Measurements from ENCODE around the gene CLTCL1. TPM values are rescaled to one million over a fixed set of nuclear protein-coding genes. Genes with fewer than 3 reads are reported as not detected.
"Not testable (repeated sequence)": the region's sequence is repeated elsewhere in the genome, so short reads cannot be mapped to it uniquely, and the experiment has no call there.

CLTCL1 gene
- total RNA-seq, 1 experiment from 2014 or later, result 5.3 TPM

- in situ Hi-C loops (cut with HindIII; ENCODE audit: low pct_unique_long_range_greater_than_20kb, low sequenced_read_pairs), result no loop called here
Measured at GRCh38 chr22:19208287-19208847, 83.2 kb downstream of the CLTCL1 start.

DNA sequence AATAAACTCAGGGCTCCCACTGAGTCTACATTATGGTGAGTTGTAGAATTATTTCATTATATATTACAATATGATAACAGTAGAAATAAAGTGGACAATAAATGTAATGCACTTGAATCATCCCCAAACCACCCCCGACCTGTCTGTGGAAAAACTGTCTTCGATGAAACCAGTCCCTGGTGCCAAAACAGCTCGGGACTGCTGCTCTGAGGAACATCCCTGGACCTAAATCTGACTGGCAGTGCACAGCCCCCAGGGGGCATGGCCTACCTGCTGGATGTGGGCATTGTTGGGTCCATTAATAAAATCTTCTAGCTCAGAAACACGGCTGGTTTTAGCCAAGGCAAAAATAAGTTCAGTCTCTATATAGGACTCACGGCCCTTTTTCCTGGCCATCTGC lies 83.6 kb downstream of the CLTCL1 start:
- no peak for DNase-seq (ENCODE audit: low read depth, low spot score)
- in situ Hi-C loops (cut with HindIII; ENCODE audit: low pct_unique_long_range_greater_than_20kb, low sequenced_read_pairs), result no loop called here

More at GRCh38 chr22:19208287-19208847, 83.2 kb downstream of the CLTCL1 start:
- no peak for DNase-seq (ENCODE audit: low read depth, low spot score)

DNA sequence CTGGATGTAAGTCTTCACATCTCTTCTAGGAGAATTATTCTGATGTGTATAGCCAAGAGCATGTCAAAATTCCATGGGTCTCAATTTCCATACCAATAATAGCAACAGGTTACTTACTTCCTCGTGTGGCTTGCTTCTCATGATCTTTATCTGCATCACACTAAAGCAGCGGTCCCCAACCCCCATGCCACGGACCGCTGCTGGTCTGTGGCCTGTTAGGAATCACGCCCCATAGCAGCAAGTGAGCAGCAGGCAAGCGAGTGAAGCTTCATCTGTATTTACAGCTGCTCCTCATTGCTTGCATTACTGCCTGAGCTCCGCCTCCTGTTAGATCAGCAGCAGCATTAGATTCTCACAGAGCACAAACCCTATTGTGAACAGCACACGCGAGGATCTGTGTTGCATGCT lies 84.1 kb downstream of the CLTCL1 start:
- no peak for DNase-seq (ENCODE audit: low read depth, low spot score)
- in situ Hi-C loops (cut with HindIII; ENCODE audit: low pct_unique_long_range_greater_than_20kb, low sequenced_read_pairs), result no loop called here

DNA sequence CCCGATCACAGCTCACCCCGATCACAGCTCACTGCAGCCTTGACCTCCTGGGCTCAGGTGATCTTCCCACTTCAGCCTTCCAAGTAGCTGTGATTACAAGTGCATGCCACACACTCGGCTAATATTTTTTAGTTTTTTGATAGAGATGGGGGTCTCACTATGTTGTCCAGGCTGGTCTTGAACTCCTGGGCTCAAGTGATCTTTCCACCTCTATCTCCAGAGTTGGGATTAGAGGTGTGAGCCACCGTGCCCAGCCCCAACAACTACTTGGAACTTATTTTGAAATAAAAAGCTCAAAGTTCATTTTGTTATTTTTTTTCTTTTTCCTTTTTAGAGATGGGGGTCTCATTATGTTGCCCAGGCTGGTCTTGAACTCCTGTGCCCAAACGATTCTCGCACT lies 85.2 kb downstream of the CLTCL1 start:
- in situ Hi-C loops (cut with HindIII; ENCODE audit: low pct_unique_long_range_greater_than_20kb, low sequenced_read_pairs), result no loop called here
- DNase-seq (ENCODE audit: low read depth, low spot score), result no peak

- DNase-seq (ENCODE audit: low read depth, low spot score), result no peak
- in situ Hi-C loops (cut with HindIII; ENCODE audit: low pct_unique_long_range_greater_than_20kb, low sequenced_read_pairs), result no loop called here
Measured at GRCh38 chr22:19204640-19205039, 86.9 kb downstream of the CLTCL1 start.

DNA sequence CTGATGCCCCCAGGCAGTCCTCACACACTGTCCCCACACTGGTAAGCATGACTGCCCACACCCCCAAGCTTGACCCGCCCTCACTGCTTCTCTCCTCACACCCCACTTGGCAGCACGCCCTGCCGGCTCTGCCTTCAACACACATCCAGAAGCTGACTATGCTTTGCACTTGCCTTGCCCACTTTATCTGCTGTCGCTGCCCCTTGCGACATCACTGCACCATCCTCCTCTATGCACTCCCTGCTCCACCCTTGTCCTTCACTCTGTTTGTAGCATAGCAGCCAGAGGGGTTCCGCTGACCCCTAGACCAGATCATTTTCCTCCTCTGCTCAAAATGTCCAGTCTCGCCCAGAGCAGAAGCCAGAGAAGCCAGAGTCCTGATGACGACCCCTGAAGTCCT lies 87.7 kb downstream of the CLTCL1 start:
- in situ Hi-C loops (cut with HindIII; ENCODE audit: low pct_unique_long_range_greater_than_20kb, low sequenced_read_pairs), result no loop called here
- DNase-seq (ENCODE audit: low read depth, low spot score), result no peak

DNA sequence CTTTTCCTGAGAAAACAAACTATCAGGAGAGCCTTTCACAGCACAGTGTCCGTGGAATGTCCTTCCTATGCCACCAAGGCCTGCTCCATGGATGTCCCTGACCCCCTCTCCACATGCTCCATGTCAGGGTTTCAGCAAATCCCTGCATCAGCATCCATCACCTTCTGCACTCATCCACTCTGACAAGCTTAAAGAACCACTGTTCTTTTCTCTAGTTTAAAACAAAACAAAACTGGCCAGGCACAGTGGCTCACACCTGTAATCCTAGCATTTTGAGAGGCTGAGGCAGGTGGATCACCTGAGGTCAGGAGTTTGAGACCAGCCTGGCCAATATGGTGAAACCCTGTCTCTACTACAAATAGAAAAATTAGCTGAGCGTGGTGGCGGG lies 88.7 kb downstream of the CLTCL1 start:
- in situ Hi-C loops (cut with HindIII; ENCODE audit: low pct_unique_long_range_greater_than_20kb, low sequenced_read_pairs), result not testable (repeated sequence)

DNA sequence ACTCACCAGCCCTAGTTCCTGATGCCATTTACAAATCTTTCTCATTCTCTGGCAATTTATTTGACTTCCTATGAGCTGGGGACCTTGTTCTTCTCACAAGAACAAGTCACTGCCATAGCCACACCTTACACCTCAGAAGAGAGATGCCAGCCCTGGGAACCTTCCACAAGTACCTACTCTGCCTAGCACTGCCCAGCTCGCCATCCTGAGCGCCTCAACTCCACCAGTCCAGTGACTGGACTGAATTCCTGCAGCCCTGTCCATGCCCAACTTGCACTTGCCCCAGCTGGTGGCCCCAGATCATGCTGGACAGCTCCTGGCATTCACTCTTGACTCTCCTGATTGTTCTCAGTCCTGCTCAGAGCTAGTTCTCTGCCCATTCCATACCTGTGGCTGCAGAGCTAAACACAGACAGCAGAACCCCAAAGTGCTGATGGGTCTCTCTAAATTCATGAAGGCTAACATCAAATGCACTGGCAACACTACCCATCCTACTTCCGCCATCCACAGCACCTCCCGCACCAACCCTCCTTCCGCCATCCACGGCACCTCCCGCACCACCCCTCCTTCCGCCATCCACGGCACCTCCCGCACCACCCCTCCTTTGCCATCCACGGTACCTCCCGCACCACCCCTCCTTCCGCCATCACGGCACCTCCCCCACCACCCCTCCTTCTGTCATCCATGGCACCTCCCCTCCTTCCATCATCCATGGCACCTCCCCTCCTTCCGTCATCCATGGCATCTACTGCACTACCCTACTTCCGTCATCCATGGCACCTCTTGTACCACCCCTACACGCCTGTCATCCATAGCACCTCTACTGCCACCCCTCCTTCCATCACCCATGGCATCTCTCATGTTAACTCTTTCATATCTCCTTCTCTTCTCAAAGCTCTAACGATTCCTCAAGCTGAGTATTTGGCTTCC lies 89.4 kb downstream of the CLTCL1 start:
- in situ Hi-C loops (cut with HindIII; ENCODE audit: low pct_unique_long_range_greater_than_20kb, low sequenced_read_pairs), result no loop called here
- no peak for DNase-seq (ENCODE audit: low read depth, low spot score)

More for the DNA sequence above, 88.7 kb downstream of the CLTCL1 start:
- not testable (repeated sequence) for DNase-seq (ENCODE audit: low read depth, low spot score)

DNA sequence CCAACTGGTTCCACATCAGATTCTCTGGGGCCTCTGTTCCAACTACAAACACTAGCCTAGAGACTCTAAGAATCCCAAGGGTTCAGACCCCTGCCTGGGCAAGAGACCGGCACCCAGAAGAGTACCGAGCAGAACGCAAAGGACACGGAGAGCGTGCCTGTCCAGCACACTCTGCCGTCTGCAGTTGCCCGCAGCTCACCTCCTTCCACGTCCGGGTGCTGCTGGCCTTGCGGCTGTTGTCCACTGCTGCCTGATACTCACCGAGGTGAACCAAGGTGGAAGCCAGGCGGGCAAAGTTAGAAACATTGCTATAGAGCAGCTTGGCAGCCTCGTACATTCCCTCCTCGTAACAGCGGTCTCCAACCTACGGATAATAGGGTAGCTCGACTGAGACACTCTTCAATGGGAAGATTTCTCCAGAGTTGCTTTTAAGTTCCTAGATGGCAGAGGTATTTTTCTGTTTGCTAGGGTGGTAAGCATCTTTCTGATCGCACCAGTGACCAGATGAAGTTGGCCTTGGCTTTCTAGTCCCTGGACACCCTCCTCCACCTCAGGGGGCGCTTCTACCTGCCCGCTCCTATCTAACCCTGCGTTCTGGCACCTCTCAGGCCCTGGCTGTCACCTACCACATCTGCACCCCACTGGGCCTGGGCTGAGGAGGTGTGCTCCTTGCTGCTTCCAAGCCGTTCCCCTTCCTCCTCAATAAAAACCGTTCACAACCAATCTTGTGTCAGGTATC lies 90.2 kb downstream of the CLTCL1 start:
- in situ Hi-C loops (cut with HindIII; ENCODE audit: low pct_unique_long_range_greater_than_20kb, low sequenced_read_pairs), result no loop called here
- DNase-seq (ENCODE audit: low read depth, low spot score), result no peak

- in situ Hi-C loops (cut with HindIII; ENCODE audit: low pct_unique_long_range_greater_than_20kb, low sequenced_read_pairs), result no loop called here
Measured at GRCh38 chr22:19199479-19199878, 92.0 kb downstream of the CLTCL1 start.

GRCh38 chr22:19197997-19198865 lies 93.3 kb downstream of the CLTCL1 start:
- DNase-seq (ENCODE audit: low read depth, low spot score), result no peak
- in situ Hi-C loops (cut with HindIII; ENCODE audit: low pct_unique_long_range_greater_than_20kb, low sequenced_read_pairs), result no loop called here

More at GRCh38 chr22:19199479-19199878, 92.0 kb downstream of the CLTCL1 start:
- DNase-seq (ENCODE audit: low read depth, low spot score), result peak; percentile 32

DNA sequence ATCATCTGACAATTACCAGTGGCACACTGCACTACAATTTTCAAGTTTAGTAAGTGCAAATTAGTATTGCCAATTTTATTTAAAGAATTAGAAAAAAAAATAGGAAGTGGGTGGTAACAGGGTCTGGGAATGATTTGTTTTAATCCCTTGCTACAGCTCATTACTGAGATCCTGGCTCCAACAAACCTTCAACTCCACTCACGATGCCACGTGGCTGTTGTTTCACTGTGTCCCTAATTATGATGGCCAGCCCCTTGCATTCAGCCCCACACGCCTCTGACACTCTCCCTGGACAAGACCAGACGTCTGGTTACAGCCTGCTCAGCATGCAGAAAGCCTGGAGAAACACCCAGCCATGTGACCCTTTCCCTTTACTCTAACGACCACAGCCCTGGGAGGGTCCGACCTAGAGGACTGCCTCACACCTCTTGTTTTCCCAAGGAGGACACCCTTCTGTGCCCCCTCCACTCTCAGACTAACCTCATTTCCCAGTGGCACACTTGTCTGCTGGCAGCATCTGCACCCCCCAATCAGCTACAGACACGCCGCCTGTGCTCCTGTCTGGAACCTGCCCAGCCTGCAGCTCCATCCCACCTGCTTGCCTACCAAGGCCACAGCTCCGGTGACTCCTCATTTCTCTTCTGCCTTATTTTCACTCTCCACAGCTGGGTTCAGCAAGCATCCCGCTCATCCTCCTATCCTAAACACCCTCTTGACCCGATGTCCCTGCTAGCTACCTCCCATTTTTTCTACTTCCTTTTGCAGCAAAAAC lies 94.5 kb downstream of the CLTCL1 start:
- in situ Hi-C loops (cut with HindIII; ENCODE audit: low pct_unique_long_range_greater_than_20kb, low sequenced_read_pairs), result no loop called here
- no peak for DNase-seq (ENCODE audit: low read depth, low spot score)

DNA sequence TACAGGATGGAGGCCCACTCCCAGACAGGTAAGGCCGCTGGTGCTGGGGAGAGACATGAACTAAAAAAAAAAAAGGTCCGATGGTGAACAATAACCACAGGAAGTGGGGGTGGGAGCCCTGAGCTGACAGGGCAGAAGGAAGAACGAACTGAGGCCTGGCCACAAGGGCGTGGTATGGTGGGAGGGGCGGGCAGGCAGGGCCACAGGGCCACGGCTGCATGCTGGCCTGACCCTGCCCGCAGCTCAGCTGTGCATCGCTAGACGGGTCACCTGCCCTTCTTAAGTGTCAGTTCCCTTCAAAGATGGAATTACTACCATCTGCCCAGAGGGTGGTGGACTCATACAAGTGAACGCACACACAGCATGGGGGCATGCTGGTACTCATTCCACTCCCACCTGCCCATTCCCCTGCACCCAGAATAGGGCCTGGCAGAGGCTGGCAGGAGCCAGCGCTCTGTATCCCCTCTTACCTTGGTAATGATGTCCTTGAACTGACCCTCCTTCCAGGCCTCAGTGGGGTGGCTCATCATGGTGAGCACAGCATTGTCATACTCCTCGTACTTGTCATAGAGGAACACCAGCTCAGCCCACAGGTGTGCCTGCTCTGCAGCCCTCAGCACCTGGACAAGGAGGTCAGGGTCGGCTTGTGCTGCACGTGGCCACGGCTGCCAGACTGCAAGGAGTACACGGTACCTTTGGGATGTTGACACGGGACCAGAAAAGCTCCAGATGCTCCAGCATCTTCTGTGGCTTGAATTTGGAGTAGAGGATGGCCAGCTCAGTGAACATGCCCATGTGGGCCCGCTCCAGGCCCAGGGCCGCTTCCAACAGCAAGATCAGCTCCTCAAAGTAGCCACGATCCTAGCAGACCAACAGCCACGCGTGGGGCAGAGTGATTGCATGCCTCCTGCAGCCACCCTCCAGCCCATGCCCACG lies 95.5 kb downstream of the CLTCL1 start:
- in situ Hi-C loops (cut with HindIII; ENCODE audit: low pct_unique_long_range_greater_than_20kb, low sequenced_read_pairs), result no loop called here
- no peak for DNase-seq (ENCODE audit: low read depth, low spot score)

DNA sequence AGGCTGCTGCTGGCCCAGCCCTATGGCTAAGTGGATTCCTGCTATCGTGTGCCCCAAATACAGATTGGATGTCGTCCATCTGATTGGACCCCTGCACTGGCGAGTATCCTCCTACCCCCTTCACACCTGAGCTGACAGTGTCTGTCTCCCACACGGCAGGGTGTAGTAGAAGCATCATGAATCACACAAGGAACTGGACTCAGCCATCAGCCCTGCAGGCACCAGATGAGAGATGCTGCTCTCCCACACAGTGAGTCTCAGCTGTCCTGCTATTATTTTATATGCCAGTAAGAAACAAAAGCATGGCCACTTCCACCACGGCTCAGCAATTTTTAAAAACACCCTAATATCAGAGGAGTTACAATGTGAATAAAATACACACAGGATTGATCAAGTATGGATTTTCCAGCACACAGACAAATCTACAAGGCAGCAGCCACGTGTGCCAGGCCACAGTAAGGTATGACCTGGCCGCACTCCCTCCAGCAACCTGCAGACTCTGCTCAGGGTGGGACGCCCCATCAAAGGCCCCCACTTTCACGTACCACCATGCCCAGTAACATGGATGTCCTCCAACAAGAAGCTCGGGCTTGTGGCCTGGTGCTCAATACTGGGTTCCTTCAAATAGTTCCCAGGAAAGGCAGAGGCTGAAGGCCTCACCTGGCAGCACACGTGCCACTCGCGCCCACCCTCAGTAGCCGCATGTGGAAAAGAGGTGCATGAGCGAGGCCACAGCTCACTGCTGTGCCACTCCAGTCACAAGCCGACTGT lies 96.6 kb downstream of the CLTCL1 start:
- in situ Hi-C loops (cut with HindIII; ENCODE audit: low pct_unique_long_range_greater_than_20kb, low sequenced_read_pairs), result no loop called here
- DNase-seq (ENCODE audit: low read depth, low spot score), result no peak

- in situ Hi-C loops (cut with HindIII; ENCODE audit: low pct_unique_long_range_greater_than_20kb, low sequenced_read_pairs), result no loop called here
Measured at GRCh38 chr22:19193879-19194278, 97.6 kb downstream of the CLTCL1 start.

More at GRCh38 chr22:19193879-19194278, 97.6 kb downstream of the CLTCL1 start:
- DNase-seq (ENCODE audit: low read depth, low spot score), result no peak

Data from SK-MEL-5 (cell line).